ENCODE measurements around the gene CCDC187.

Gene CCDC187

DNA sequence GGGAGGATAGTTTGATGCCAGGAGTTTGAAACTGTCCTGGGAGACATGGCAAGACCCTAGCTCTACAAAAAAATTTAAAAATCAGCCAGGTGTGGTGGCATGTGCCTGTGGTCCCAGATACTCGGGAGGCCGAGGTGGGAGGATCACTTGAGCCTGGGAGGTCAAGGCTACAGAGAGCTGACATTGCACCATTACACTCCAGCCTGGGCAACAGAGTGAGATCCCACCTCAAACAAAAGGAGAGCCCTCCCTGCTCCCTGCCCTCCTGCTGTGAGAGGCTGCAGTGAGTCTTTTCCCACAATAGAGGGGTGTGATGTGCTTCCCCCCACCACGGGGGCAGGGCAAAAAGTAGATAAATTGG is 10.1 kb upstream of the CCDC187 start:
- FAIRE-seq = no peak
- no peak for DNase-seq (ENCODE audit: insufficient read length, low spot score)

DNA sequence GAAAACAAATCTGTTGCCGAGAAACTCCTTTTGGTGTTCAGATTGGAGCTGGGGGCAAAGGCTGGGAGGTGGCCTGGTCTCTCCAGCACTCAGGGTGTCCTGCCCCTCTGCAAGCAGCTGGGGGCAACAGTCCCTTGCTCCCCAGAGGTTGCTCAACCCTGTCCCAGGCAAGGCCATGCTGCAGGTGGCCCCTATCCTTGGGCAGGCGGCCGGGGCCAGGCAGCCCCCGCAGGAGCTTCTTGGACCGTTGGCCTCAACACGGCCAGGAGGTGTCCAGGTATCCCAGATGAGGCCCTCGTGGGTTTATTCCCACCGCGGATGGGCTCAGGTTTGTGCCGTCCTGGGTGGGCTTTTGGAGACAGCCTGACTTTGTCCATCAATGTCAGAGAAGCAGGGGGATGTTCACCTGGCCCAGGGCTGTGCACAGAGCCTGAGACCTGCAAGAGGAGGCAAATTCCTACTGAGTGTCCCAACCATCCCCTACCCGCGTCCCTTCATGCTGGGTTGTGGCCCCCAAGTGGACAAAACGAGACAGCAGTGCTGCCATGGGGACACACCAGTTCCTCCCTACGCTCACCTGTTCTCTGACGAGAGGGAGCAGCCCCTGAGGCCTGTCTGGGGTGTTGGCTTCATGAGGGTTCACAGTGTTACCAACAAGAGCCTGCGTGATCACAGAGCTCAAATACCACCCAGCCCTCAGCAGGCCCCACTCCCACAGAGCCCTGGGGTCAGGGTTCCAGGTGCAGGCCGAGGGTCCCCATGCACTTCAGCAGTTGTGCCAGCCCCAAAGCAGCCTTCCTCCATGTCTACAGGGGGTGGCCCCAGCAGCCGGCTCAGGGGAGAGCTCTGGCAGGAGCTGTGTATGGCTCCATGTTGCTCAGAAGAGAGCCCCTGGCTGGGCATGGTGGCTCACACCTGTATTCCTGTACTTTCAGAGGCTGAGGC is 9.5 kb upstream of the CCDC187 start:
- DNase-seq (ENCODE audit: insufficient read length, low spot score) (no peak), FAIRE-seq (no peak)

DNA sequence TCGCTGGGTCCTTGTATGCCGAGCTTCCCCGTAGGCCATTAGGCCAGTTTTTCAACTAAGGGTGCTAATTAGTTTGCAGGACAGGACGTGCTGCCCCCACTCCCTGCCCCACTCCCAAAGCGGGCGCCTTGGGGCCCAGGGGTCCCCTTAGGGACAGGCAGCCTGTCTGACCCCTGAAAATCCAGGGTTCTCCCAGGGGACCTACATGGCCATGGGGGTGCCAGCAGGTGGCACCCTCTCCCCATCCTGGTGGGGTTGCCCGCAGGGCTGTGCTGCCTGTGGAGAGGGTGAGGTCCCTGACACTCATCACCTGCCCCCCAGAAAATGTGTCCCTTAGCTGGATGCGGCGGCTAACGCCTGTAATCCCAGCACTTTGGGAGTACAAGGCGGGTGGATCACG is 8.5 kb upstream of the CCDC187 start:
- DNase-seq (ENCODE audit: insufficient read length, low spot score) (peak; percentile 86), FAIRE-seq (no peak)

DNA sequence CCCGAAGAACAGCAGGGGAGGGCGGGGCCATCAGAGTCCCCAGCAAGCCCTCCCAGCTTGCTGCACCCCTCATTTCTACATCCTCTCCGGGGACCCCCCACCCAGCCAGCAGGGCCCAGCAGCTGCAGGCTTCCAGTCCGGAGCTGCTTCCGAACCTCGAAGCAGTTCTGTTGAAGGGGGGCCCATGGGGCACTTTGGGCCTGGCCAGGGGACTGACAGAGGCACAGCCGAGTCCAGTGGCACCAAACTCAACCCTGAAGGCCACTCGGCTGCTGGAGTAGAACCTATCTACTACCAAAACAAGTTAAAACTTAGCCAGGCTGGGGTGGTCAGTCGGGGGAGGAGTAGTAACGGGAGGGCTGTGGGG is 8.1 kb upstream of the CCDC187 start:
- no peak for DNase-seq (ENCODE audit: insufficient read length, low spot score)
- no peak for FAIRE-seq

DNA sequence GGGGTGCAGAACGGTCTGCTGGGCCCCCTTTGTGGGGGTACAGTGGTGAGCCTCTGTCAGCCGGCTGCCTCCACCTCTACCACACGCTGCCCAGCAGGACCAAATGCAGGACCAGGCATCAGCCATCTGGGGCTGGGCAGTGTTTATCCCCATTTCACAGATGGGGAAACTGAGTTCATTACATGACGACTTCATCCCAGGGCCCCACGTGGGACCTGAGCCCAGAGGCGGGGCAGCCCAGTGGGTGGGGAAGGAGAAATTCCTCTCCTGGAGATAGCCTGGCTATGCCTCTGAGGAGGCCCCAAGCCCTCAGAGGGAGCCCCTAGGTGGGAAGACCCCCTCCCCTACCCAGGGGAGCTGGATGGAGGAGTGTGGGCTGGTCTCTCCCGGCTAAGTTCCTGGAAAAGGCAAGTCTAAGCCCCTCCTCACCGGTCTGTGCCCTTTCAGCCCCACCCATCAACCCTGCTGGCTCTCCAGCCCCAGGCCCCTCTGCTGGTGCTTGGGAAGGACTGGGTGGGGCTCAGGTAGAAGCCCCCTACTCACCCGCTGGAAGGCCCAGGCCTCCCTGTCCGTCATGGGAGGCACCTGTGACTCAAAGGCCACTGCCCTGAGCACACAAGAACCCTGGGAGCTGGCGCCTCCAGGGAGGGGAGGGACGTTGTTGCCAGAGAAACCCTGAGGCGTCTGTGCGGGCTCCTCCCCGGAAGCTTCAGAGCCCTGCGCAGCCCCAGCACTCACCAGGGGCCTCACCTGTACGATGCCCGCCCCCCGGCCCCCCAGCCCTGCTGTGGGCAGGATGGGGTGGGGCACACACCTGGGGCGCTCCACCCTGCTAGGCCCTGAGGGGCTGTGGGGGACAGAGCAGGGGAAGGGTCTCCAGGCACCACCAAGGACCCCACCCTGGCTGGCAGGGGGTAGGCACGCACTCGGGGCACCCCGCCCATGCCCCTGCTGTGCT is 7.4 kb upstream of the CCDC187 start:
- DNase-seq (ENCODE audit: insufficient read length, low spot score) = no peak
- no peak for FAIRE-seq

DNA sequence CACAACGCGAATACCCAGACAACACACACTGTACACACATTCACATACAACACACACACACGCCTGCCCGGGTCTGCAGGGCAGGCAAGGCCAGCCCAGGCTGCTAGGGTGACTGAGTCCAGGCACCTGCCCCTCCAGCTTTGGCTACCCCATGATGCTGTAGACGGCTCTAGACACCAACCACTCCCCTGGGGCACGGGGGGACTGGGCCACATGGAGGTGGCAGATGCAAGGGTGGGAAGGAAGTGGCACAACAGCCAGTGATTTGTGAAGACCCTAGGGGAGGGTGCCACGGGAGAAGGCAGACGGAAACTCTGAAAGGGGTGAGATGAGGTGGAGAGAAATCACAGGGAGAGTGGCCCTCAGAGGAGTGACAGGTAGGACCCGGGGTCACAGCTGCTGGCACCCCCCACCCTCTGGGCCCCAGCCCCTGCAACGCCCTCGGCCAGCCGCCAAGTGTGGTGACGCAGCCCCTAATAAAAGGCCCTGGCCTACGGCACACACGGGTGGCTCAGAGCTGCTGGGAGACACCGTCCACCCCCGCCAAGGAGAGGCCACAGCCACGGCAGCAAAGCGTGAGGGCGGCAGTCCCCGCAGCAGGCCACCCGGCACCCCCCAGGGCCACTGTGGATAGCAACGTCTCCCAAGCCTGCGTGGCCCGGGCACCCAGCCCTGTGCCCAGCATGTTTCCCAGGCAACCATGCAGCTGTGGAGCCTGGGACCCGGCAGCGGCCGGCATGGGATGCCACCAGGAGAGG is 6.6 kb upstream of the CCDC187 start:
- FAIRE-seq (no peak), DNase-seq (ENCODE audit: insufficient read length, low spot score) (no peak)

DNA sequence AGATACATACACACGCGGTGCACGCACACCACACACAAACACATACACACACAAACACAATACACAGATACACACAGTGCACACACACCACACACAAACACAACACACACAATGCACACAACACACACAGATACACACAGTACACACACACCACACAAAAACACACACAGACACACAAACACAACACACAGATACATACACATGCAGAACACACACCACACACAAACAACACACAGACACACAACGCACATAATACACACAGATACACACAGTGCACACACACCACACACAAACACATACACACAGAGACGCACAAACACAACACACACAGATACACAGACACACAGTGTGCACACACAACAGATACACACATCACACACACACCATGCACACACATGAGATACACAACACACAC is 5.9 kb upstream of the CCDC187 start:
- DNase-seq (ENCODE audit: insufficient read length, low spot score) (no peak), FAIRE-seq (no peak)

DNA sequence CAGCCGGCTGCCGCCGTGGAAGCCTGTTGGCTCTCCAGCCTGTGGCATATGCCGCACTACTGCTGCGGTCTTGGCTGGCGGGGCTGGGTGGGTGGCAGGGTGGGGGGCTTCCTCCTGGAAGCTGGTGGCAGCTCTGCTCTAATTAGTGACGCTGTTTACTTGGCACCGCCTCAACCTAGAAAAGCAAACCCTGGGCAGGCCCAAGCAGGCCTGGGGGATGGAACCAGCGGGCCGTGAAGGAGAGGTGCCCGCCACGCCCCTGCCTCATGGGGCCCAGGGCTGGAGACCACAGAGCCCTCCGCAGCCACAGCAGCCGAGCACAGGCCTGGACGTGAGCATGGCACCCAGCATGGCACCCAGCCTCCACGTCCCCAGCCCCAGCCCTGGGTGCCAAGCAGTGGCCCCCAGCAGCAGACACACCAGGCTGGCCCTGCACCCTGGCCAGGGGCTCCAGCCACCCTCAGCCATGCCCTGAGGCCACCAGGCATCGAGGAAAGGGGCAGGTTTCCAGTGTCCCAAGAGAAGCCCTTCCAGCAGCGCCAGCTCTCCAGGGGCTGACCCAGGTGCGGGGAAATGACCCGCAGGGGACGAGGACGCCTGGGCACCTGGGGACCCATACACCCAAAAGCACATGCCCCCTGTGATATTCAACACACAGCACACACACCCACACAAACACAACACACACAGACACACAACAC is 5.4 kb upstream of the CCDC187 start:
- FAIRE-seq (no peak), DNase-seq (ENCODE audit: insufficient read length, low spot score) (no peak)

DNA sequence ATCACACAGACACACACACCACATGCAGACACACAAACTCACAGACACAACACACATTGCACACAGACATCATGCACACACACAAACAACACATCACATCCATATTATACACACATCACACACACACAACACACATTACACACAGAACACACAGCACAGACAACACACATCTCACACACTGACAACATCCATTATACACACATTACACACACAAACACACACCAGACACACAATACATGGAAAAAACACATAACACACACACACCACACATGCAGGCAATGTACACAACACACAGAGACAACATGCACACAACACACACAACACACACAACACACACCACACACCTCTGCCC is 4.8 kb upstream of the CCDC187 start:
- no peak for FAIRE-seq
- no peak for DNase-seq (ENCODE audit: insufficient read length, low spot score)

DNA sequence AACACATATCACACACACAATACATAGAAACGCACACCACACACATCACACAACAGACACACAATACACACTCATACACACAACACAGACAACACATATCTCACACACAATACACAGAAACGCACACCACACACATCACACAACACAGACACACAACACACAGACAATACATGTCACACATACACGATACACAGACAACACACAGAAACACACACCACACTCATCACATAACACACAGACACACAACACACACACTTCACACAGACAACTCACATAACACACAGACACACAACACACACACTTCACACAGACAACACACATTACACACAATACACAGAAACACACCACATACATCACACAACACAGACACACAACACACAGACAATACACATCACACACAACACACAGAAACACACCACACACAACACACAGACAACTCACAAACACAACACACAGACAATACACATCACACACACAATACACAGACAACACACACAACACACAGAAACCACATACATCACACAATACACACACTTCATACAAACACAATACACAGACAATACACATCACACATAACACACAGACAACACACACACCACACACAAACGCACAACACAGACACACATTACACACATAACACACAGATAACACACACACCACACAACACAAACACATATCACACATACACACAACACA is 4.3 kb upstream of the CCDC187 start:
- FAIRE-seq (no peak), DNase-seq (ENCODE audit: insufficient read length, low spot score) (no peak)

DNA sequence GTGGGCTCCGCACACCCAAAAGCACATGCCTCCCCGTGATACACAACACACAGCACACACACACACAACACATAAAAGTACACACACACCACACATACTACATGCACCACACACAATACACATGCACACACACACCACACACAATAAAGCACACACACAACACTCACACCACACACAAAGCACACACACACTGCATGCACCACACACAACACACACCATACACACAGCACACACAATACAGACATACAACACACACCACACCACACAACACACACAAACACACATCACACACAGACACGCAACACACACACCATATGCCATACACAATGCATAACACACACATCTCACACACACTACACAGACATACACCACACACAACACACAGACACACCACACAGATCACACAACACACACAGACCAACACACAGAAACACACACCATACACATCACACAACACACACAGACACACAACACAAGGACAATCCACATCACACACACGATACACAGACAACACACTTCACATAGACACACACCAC is 3.4 kb upstream of the CCDC187 start:
- DNase-seq (ENCODE audit: insufficient read length, low spot score) (no peak), FAIRE-seq (no peak)

DNA sequence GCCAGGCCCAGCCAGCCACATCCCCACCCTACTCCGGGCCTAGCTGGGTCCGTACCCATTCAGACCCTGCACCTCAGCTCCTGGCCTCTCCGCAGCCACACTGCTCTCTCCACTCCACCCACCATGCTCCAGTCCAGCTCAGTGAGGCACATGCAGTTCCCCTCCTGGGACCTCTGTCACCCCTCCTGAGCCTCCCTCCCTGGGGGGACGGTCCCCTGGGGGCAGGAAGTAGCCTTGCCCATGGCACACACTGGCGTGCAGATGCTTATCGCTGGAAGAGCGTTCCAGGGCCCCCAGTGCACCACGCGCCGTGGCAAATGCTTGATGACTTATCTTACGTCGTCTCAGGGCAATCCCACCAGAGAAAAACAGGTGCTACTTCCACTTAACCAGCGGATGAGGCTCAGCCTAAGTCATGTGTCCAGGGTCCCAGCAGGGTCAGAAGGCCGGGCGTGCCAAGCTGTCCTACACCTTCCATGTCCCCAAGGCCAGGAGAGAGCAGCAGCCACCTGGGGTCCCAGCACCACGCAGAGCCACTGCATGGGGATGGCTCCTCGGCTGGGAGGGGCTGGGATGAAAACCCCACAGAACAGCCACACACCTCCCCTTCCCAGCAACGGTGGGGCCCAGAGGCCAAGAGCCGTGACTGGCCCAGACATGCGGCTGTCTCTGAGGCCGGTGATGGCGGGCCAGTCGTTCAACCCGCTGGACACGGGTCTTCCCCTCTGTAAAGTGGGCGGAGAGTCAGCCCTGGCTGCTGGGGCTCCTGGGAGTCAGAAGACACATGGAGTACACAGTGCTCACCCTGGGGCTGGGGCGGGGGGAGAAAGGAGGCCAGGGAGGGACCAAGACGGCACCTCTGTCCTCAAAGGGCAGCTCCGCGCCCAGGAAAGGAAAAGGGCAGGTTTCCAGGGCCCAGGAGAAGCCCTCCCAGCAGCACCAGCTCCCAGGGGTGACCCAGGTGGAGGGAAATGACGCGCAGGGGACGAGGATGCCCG is 2.6 kb upstream of the CCDC187 start:
- DNase-seq (ENCODE audit: insufficient read length, low spot score) = no peak
- no peak for FAIRE-seq

DNA sequence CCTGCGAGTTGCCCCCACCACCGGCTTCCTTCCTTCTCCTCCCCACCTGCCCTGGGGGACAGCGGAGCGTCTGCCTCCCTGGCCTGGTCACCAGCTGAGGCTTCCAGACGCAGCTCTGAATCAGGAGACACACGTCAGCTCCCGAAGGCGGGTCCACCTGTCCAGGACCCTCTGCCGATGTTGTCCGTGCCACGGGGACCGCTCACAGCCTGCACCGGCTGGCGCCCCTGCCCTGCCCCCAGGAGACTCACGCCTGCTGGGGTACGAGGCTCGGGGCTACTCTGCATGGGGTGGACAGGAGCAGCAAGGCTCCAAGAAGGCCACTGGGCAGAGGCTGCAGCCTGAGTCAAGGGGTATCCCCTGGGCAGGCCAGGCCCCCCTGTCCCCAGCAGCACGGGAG is 1.9 kb upstream of the CCDC187 start:
- FAIRE-seq (no peak), DNase-seq (ENCODE audit: insufficient read length, low spot score) (no peak)

DNA sequence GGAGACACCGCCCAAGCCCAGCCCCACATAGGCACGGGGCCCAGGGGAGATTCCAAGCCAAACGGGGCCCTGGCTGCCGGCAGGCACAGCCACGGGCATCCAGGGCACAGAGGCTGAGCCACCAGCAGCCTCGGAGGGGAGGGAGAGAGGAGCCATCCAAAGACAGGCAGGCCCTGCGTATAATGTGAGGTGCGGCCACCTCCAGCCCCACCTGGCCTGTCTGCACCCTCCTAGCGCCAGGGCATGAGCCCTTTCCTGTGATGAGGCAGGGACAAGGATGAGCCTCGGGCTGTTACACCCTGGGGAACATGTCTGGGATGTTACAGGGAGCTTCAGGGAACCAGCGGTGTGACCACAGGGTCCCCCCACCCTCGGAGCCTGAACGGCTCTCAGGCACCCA is 1.1 kb upstream of the CCDC187 start:
- FAIRE-seq (no peak), DNase-seq (ENCODE audit: insufficient read length, low spot score) (no peak)

DNA sequence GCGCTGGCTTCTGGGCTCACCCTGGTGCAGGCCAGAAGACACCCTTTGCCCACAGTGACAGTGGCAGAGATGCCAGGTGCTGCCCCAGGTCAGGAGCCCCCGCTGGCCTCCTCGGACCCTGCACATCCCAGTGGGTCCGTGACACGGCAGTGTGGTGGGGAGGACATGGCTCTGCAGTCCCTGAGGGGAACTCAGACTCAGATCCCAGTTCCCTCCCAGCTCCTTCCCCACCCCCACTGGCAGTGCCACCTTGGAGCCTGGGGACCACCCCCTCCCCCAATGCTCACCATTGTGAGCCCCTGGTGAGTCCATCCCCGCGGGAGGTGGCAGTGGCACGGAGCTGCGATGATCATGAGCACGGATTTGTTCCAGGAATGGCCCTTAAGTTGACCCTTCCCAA is 562 bp upstream of the CCDC187 start:
- DNase-seq (ENCODE audit: insufficient read length, low spot score) (no peak), FAIRE-seq (no peak)

DNA sequence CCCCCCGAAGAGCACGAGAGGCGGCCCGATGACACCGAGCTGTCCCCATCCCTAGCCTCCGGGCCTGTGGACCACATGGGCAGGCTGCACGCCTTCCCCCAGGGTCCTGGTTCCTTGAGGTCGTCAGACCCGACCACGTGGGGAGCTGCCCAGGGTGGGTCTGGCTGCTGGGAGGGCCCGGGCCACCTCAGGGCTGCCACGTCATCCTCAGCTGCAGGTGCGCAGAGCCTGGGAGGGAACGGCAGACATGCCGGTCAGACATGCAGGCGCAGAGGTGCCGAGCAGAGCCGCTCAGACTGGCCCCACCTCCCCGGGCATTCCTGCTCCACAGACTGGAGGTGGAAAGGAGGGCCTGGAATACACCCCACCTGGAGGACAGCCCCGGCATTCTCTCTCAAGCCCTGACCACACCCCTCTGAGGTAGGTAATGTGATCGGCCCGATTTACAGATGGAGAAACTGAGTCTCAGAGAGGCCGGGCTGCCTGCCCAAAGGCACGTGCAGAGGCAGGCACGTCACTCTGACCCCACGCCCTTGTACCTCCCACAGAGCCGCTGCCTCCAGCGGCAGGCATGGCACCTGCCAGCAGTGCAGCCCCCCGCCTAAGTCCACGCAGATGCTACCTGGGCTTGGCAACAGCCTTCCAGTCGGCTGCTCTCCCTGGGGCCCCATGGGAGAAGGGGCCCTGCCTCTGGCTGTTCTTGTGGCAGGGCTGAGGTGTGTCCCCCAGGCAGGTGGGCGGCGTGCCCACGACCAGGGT is 649 bp downstream of the CCDC187 start:
- FAIRE-seq (no peak), DNase-seq (ENCODE audit: insufficient read length, low spot score) (no peak)

DNA sequence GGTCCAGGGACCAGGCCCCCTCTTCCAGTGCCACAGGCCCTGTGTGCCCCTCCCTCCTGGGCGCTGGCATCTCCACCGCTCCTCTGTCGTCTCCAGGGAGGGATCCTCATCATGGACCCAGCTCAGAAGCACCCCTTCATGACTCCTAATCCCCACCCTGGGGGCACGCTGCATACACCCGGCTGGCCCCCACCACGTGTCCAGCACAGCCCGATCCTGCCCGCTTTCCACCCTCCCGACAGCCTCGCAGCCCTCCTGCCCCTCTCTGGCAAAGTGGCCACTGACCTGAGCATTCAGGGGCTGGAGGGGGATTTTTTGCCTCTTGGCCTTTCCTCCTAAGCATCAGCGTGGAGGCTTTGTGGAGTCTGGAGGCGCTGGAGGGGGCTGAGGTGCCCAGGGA is 1.4 kb downstream of the CCDC187 start:
- FAIRE-seq (no peak), DNase-seq (ENCODE audit: insufficient read length, low spot score) (no peak)

DNA sequence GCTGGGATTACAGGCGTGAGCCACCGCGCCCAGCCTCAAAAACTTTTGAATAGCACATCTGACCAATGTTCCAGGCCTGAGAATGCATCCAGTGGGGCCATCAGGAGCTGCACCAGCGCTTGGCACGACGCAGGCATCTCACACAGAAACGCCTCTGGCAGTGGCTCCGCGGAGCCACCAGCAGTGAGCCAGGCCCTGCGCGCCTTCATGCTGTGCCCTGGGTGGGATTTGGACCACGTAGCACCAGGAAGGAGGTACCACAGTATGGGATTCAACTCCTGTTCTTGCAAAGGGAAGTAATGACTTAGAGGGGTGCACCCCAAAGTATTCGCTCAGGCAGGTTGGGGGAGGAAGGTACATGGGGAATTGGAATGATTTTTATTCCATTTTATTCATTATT is 3.0 kb downstream of the CCDC187 start:
- FAIRE-seq (no peak), DNase-seq (ENCODE audit: insufficient read length, low spot score) (no peak)
